CD4-positive, alpha-beta T cell treated with Interleukin-21 for 1 hour (primary cell): ENCODE results near the gene ZMYM2.
A peak's percentile ranks its signal among the peaks of the same experiment; 100 is the strongest.
"Not testable (repeated sequence)": the region's sequence is repeated elsewhere in the genome, so short reads cannot be mapped to it uniquely, and the experiment has no call there.

Source experiments
- DNase-seq: peaks from one replicate; pipeline ENCODE4 v3.0.0-alpha.2; 2020

The ZMYM2 gene

GRCh38 chr13:19984430-19985218, 26.1 kb downstream of the ZMYM2 start:
- peak; percentile 47 for DNase-seq

GRCh38 chr13:19985219-19985556, 26.7 kb downstream of the ZMYM2 start:
- no peak for DNase-seq

DNA sequence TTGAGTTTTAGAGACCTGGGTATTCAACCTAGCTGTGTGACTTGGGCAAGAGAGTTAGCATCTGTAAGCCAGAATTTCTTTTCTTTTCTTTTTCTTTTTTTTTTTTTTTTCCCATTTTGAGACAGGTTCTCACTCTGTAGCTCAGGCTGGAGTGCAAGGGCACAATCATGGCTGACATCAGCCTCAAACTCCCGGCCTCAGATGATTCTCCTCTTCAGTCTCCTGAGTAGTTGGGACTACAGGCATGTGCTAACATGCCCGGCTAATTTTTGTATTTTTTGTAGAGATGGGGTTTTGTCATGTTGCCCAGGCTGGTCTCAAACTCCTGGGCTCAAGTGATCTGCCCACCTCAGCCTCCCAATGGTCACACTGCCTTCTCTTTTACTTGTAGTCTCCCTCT, 33.0 kb downstream of the ZMYM2 start:
- no peak for DNase-seq

DNA sequence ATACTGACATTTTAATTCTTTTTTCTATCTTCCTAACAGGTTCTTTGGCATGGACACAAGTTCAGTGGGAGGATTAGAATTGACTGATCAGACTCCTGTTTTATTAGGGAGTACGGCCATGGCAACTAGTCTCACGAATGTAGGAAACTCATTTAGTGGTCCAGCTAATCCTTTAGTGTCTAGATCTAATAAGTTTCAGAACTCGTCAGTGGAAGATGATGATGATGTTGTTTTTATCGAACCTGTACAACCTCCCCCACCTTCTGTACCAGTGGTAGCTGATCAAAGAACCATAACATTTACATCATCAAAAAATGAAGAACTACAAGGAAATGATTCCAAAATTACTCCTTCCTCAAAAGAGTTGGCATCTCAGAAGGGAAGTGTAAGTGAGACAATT, 34.5 kb downstream of the ZMYM2 start:
- DNase-seq: no peak

- no peak for DNase-seq
Observed at GRCh38 chr13:19998960-19999359, 40.4 kb downstream of the ZMYM2 start.

DNA sequence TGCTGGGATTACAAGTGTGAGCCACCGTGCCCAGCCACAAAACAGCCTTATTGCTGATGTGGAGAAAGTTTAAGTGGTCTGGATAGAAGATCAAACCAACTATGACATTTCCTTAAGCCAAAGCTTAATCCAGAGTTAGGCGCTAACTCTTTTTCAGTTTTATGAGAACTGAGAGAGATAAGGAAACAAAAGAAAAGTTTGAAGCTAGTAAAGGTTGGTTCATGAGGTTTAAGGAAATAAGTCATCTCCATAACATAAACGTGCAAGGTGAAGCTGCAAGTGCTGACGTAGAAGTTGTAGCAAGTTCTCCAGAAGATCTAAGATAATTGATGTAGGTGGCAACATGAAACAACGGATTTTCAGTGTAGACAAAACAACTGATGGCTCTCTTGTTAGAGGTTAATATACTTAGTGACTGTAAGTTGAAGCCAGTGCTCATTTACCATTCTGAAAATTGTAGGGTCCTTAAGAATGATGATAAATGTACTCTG, 41.6 kb downstream of the ZMYM2 start:
- DNase-seq: no peak

DNA sequence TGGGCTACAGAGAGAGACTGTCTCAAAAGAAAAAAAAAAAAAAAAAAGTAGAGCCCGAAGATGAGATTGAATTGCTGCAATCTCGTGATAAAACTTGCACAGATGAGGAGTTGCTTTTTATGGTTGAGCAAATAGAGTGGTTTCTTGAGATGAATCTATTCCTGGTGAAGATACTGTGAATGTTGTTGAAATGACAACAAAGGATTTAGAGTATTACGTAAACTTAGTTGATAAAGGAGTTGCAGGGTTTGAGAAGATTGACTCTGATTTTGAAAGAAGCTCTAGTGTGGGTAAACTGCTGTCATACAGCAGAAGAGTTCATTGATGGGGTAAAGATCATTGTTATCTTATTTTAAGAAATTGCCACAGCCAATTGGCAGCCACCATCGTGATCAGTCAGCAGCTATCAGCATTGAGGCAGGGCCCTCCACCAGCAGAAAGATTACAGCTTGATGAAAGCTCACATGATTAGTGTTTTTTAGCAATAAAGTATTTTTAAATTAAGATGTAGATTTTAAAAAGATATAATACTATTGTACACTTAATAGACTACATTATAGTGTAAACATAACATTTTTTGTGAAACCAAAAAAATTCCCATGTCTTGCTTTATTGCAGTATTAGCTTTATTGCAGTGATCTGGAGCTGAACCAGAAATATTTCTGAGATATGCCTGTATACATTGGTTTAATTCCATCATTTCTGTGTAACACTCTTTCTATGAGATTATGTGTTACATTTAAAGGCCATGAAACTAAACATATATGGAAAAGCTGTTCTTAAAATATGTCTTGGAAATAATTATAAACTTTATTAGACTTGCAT, 43.1 kb downstream of the ZMYM2 start:
- no peak for DNase-seq

- DNase-seq: no peak
Observed at GRCh38 chr13:20002787-20003186, 44.3 kb downstream of the ZMYM2 start.

- no peak for DNase-seq
Observed at GRCh38 chr13:20006206-20006605, 47.7 kb downstream of the ZMYM2 start.

DNA sequence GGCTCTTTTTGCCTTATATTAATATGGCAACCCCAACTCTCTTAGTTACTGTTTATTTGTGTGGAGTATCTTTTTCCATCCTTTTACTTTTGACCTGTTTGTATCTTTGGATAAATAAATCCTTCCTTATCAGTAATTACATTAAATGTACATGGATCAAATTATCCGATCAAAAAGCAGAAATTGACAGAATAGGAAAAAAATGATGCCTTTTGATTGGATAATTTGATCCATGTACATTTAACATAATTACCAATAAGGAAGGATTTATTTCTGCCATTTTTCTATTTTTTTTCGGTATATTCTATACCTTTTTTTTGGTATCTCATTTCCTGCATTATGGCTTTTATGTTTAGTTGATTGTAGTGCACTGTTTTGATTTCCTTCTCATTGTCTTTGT, 57.2 kb downstream of the ZMYM2 start:
- DNase-seq: no peak

GRCh38 chr13:20016649-20017364, 58.3 kb downstream of the ZMYM2 start:
- no peak for DNase-seq

GRCh38 chr13:20017365-20017711, 58.8 kb downstream of the ZMYM2 start:
- no peak for DNase-seq

GRCh38 chr13:20019043-20019442, 60.5 kb downstream of the ZMYM2 start:
- no peak for DNase-seq

DNA sequence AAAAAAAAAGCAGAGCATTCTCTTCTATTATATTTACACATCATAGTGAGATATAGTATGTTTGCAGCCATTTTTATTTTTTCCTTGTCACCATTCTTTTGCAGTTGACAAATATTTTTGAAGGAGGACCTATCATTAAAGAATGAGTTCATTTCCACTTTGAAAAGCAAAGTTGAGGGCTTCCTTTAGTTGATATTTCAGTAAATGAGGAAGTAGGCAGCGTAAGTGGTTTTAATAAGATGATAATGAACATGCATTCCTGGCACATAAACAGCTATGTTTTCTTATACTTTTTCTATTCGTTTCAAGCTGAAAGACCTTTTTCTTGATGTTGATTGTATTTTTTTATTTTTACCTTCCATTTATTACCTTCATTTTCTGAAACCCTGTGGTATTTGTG, 66.2 kb downstream of the ZMYM2 start:
- DNase-seq: no peak

DNA sequence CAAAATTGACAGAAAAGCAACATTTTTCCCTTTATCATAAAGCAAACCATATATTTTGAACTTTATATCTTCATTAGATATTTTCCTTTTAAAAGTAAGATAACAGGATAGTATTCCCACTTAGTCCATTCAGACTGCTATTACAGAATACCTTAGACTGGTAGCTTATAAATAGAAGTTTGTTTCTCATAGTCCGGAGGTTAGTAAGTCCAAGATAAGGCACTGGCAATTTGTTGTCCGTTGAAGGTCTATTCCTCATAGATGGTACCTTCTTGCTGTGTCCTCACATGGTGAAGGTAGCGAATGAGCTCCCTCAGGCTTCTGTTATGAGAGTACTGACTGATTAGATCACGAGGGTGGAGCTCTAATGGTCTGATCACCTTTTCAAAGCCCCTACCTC, 70.4 kb downstream of the ZMYM2 start:
- no peak for DNase-seq

GRCh38 chr13:20033486-20033885, 75.0 kb downstream of the ZMYM2 start:
- DNase-seq: no peak

- no peak for DNase-seq
Observed at GRCh38 chr13:20035130-20035529, 76.6 kb downstream of the ZMYM2 start.

GRCh38 chr13:20037908-20038307, 79.4 kb downstream of the ZMYM2 start:
- DNase-seq: no peak

- DNase-seq: not testable (repeated sequence)
Observed at GRCh38 chr13:20042603-20043002, 84.1 kb downstream of the ZMYM2 start.

DNA sequence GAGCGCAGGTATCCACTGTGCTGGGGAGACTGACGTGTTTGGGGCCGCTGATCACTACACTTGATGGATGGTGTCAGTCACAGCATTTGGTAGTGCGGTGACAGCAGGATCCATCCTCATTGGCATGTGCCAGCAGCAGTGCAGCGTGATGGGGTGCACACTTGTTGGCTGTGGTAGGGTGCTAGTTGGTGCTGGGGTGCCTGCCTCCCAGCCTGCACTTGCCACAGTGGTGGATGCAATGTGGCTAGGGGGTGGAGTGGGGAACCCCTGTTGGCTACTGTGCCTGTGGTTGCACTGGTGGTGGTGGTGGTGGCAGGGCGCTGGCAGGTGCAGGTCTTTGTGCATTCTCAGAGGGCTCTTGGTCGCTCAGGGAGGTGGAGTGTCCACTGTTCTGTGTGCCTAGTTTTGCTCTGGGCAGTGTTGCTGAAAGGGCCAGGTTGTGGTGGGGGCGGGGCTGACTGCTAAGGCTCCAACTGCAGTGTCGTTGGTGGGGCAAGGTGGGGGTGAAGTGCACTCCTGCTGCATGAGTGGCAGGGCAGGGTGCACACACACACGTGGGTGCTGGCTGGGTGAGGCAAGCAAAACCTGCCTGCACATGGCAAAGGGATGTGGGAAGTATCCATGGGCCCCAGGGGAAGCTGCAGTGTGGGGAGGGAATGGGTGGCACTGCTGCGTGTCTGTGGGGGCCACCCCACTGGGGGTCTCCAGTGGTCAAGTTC, 84.8 kb downstream of the ZMYM2 start:
- no peak for DNase-seq

DNA sequence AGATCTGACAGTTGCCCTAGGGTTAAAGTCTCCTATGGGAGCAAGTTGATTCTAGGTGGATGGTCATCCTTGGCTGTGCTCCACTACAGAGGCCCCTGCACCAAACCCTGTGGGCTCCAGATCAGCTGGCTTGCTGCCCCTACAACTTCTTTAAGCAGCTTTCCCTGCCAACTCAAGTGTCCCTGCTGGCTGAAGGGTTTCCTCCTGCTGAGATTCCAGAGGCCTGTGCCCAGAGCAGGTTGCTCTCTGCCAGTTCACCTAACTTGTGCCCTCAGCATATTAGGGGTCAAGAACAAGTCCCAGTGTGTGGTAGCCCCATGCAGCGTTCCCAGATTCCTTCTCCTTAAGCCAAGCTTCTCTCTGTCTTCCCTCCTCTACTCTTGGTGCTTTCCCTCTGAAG, 85.6 kb downstream of the ZMYM2 start:
- DNase-seq: no peak

GRCh38 chr13:20045950-20046548, 87.5 kb downstream of the ZMYM2 start:
- DNase-seq: no peak
